ENCODE measurements around the gene NTMT1. TPM values are rescaled to one million over a fixed set of nuclear protein-coding genes. Genes with fewer than 3 reads are reported as not detected.
A peak's percentile ranks its signal among the peaks of the same experiment; 100 is the strongest.

NTMT1 gene
- total RNA-seq, 1 donor from 2014 or later, result 23.7 TPM

DNA sequence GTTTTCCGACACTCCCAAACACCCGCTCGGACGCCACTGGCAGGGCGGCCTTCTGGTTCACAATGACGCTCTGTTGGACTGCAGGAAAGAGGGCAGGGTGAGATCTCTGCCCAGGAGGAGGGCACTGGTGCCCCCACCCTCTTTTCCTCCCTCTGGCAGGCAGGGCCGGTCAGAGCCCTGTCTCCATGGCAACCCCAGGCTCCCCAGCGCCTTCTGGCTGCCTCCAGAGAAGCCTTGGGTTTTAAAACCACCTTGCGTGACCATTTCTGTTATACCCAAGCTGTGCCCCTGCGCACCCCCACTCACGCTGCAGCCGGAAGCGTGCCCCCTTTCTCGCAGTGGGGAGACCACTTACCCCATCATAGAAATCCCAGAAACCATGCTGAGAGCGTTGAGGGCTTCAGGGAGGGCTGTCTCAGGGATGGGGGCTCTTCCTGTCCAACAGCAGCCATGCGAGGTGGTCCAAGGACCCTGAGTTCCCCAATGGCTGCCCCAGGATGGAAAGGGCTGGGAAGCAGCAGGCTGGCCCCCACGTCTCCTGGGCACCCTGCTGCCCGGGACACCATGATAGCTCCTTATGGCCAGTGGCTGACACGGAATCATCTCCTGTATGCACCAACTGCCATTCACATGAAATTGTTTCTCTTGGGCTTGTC, 12.3 kb upstream of the NTMT1 start:
- DNase-seq (ENCODE audit: low read depth in 2 of 2), result no peak

DNA sequence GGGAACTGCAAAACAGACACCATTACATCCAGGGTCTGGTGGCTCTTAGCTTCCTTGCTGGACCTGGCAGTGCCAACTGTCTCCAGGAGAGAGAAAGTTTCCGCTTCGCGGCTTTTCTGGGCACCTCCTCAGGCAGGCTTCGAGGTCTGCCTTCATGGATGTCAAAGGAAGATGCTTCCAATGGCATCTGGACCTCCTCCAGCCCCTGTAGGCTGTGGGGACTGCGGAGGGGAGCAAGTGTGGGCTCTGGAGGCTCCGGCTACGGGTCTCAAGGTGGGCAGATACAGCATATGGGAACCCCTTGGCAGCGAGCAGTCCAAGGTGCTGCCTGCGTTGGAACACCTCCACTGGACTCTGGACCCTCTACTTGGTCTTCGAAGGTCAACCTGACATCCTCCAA, 11.0 kb upstream of the NTMT1 start:
- no peak for DNase-seq (ENCODE audit: low read depth in 2 of 2)

DNA sequence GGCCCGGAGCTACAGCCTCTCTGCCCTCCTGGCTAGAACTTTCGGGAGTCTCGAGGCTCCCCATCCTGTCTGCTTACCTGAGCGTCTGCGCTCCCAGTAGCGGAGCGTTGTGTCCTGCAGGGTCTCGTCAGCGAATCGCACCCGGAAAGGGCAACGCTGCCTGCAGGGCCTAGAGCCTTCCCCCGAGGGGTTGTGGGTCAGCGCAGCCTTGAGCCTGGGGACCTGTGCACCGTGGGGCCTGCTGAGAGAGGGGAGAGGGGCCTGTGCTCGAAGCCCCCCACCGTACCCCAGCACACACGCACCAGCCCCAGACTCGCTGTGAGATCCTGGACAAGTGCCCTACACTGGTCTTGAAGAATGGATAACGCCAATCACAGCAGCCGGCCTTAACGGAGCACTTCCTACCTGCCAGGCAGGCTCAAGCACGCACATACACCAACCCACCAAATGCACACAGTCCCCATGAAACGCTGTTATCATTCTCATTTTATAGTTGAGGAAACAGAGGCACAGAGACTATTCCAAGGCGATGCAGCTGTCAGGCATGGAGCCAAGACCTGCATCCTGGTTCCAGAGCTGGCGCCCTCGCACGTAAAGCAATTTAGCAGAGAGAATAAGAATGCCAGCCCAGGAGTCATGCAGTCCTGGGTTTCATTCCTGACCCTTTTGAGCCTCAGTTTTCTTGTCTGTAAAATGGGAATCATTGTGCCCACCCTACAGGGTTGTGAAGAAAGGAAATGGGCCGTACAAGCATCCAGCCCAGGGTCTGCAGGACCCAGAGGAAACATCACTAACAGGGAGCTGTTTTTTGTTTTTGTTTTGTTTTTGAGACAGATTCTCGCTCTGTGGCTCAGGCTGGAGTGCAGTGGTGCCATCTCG, 10.3 kb upstream of the NTMT1 start:
- DNase-seq (ENCODE audit: low read depth in 2 of 2), result no peak

DNA sequence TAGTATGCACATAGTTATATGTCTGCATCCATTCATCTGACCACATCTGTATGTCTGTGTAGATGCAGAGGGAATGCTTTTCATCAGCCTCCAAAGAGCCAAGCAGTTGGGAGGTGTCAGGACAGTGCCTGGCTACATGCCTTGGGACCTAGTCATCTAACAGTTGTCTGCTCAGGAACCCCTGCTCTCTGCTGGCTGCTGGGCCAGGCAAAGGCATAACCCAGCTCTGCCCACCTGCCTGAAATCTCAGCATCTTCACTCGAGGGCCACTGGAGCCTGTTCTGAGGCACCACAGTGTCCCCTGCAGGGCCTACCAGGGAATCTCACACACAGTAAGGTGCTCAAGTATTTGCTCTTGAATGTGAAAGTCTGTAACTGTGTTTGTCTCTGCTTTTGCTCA, 8.8 kb upstream of the NTMT1 start:
- DNase-seq (ENCODE audit: low read depth in 2 of 2), result peak in 1 of 2 donors; percentile 52

DNA sequence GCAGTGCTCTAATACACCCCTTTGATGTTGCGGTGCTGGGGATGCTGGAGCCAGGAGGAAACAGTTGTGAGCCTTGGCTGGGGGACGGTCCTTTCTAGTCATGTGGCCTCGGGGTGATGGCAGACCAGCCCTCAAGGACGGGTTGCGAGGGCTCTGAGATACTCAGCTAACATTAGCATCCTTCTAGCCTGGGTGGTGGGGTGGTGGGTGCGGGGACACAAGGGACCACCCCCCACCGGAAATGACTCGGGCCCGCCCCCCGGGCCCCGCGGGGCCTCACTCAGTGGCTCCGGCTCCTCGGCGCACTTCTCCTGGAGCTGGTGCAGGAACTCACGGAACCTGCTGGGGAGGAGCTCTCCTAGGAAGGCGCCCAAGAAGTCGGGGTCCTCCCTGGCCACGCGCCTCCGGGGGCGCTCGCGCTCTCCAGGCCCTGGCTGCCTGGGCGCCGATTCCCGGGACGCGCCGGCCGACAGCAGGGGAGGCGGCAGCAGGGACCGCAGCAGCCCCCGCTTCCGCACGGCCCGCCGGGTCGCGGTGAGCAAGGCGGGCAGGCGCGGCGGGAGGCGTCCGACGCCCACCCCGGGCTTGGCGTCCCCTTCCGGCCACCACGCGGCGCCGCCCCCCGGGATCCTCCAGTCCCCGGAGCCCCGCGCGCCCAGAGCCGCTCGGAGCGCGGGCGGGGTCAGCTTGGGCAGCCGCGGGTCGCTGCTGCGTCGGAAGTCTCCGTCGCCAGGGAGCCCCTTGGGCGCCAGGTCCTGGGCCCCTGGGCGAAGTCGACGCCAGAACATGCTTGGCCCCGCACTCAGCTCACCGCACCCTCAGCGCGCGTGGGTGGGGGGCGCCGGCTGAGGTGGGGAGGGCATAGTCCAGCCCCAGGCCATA, 5.9 kb upstream of the NTMT1 start:
- no peak for DNase-seq (ENCODE audit: low read depth in 2 of 2)

DNA sequence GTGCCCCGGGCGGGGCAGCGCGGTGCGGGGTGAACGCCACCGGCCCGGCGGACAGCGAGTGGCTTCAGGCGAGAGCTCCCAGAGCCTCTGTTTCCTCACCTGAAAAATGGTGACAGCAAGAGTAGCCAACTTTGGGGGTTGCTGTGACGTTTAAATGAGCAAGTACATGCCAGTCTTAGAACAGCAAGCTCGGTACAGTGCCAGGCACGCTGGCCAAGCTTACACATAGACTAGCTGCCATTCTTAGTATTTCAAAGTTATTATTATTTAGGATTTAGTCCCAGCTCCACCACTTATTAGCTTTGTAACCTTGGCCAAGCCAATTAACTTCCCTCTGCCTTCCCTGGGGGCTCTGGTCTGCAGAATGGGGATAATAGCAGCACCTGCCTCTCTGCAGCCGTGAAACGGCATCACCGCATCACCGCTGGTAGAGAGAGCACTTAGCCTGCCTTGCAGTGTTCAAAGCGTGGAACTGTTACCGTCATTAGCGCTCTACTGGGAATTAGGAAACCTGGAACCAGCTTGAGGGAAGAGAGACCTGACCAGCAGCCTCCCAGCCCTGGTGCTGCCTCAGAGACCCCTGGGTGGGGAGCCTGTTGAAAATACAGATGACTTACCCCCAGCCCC, 5.2 kb upstream of the NTMT1 start, which contains the start of gene C9orf50:
Gene C9orf50, minus strand, starts transcription at position 433 of the 627 bp plus-strand sequence. CDS start 527 bp downstream, outside the sequence.
- DNase-seq (ENCODE audit: low read depth in 2 of 2), result no peak

DNA sequence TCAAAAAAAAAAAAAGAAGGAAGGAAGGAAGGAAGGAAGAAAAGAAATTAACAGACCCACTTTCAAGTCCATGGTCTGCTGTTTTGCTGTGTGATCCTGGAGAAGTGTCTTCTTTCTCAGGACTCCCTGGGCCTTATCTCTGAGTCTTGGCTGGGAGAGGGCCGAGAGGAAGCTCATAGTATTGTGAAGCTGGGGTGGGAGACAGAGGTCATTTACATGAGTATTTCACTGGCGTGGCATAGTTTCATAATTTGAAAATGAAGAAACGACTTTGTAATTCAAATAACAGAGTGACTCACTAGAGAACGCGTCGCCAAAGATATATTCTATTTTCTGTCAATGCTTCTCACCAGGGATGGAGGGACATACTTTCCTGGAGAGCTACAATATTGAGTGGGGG, 2.6 kb upstream of the NTMT1 start:
- no peak for DNase-seq (ENCODE audit: low read depth in 2 of 2)

DNA sequence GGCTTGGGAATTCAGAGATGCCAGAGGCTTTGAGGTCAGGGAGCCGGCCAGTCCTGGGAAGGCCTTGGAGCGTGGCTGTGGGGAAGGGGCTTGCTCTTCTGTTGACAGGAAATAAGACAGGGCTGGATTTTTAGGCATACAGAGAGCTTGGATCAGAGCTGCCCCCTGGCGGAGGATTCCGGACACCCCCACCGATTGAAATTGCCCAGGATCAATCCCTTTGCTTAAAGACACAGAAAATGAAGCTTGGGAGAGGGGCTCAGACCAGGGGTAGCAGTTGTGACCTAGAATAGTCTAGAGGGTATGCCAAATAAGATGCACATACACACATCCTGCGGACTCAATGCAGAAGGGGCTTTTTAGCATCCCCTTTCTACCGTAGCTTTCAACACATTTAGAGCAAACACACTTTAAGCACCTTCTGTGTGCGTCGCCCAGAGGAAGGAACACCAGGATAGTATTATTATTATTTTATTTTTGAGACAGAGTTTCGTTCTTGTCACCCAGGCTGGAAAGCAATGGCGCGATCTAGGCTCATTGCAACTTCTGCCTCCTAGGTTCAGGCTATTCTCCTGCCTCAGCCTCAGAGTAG, 1.7 kb upstream of the NTMT1 start:
- DNase-seq (ENCODE audit: low read depth in 2 of 2), result peak in 1 of 2 donors; percentile 47

DNA sequence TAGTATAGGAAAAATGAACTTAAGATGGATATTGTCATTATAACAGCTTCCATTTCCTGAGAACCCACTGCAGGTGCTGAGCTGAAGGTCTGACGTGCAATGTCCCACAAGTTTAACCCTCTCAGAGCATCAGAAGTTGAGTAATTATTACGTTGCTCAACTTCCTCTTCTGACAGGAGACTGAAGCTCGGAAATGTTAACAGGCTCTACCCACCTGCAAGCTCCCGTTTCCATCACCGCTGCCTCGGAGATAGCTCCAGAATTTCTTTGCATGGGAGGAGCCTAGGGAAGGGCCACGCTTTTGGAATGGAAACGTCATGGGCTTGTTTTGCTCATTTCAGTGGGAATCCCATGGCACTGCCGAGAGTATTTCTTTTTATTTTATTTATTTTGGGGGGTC, 1.0 kb upstream of the NTMT1 start:
- DNase-seq (ENCODE audit: low read depth in 2 of 2), result no peak

DNA sequence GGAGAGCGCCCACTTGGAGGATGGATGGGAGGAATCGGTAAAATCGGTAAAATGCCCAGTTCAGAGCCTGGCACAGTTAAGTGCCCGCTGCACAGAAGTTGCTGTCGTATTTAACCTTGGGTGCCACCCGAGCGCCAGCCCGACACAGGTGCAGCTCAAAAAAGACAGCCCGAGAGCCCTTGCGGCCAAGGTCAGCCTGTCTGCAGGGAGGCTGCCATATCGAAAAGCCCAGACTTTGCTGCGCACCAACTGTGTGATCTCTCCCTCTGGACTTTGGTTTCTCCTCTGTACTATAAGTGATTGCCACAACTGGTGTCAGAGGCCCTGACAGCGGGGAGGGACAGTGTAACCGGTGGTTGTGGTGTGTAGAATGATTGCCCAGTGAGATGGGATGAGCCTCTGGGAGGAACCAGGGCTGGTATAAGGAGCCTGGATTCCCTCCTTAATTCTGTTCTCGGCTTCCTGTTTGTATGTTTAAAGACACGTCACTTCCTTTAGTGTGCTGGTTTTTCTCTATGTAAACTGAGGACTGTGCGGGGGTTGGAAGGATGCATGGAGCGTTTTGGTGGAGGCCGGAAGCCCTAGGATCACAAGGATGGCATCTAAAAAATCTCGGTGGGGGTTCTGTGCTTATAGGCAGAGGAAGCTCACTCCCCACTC, 792 bp downstream of the NTMT1 start:
- DNase-seq (ENCODE audit: low read depth in 2 of 2), result peak in 1 of 2 donors; percentile 28

DNA sequence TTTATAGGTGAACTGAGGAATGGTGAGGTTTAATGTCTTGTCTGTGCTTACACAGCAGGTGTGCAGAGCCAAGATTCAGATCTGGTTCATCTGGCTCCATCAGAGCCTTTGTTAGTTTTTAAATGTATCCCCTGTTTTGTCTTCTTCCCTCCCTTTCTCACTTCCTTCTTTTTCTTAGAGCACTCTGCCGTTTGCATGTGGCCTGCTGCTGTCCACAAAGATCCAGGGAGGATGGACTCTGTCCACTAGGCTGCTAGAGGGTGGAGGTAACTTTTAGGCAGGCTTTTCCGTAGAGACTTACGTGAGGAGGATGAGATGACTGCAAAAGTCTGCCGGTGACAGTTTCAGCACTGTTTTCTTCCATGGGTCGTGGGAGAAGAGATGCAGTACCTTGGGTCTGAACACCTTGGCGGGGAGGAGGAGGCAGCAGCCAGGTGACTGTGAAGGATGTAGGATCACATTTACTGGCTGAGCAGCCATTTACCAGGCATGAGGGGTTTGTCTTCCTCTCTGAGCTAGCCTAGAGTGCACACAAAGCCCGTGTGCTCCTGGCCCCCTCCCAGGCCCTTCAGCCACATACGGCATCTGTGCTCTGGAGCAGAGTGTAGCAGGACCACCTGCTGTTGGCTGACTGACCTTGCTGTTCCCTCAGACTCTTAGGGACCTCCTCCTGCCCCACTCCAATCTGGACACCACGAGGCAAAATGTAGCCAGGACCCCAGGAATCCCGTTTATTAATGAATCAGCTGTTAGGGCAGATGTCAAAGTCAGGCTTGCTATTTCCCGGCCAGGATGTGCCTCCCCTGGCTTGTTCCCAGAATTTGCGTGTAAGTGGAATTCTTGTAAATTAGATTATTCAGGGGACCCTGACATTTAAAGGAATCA, 1.8 kb downstream of the NTMT1 start:
- DNase-seq (ENCODE audit: low read depth in 2 of 2), result no peak

DNA sequence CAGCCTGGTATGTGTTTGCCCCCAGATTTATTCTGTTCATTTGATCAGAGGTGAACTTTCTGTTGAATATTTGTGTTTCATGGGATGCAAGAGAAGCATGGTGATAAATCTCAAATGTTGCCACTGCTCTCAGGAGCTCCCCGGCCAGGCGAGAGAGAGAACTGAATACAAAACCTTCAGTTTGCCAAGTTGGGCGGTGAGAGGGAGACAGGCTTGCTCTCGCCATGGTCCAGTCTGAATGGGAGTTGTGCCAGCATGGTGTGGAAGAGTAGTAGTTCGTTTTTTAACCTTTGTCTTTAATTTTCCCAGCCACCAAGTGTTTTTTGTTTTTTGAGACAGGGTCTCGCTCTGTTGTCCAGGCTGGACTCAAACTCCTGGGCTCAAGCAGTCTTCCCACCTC, 2.7 kb downstream of the NTMT1 start:
- no peak for DNase-seq (ENCODE audit: low read depth in 2 of 2)

DNA sequence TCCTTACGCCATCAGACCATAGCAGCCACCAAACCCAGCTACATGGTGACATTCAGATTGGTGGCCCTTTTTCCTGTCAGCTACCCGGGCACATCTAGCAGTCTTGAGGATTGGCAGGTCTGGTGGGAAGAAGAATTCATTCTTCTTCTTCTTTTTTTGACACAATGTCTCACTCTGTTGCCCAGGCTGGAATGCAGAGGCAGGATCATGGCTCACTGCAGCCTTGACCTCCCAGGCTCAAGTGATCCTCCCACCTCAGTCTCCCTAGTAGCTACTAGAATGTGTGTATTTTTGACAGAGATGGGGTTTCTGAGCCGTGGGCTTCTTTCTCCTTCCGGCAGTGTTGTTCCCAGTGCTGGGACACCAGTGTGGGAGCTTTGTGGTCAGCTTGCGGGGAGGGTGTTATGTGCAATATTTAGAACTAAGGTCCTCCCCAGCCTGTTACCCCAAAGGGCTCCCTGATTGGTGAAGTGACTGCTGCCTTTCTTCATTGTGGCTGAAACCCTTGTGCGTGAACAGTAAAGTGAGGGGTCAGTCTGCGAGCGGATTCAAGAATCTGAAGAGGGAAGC, 3.4 kb downstream of the NTMT1 start:
- DNase-seq (ENCODE audit: low read depth in 2 of 2), result no peak

DNA sequence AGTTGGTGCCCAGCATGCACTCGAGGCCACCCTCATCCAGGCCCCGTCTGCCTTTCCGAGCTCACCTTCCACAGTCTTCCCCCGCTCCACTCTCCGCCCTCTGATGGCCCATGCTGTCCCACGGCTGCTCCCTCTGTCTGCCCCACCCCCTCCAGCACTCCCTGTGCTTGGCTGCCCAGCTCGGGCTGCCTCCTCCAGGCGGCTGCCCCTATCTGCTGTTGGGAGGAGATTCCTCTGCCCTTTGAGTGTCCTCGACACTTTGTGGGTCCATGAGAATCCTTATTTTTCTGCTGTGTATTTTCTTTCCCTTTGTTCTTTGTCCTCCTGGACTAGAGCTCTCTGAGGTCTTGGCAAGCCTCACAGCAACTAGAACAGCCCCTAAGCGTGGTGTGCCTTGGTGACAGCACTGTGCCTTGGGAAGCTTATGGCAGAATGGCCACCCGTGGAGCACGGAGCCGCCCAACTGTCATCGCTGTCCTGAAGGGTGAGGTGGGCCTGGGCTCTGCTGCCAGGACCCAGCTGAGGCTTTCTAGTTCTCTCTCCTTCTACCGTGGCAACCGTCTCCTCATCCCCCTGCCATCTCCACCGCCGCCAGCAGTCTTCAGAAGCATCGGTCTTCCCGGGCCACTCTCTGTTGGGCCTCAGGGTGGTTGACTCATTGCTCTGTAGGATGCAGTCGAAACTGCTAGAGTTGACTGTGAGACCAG, 5.2 kb downstream of the NTMT1 start:
- DNase-seq (ENCODE audit: low read depth in 2 of 2), result no peak

DNA sequence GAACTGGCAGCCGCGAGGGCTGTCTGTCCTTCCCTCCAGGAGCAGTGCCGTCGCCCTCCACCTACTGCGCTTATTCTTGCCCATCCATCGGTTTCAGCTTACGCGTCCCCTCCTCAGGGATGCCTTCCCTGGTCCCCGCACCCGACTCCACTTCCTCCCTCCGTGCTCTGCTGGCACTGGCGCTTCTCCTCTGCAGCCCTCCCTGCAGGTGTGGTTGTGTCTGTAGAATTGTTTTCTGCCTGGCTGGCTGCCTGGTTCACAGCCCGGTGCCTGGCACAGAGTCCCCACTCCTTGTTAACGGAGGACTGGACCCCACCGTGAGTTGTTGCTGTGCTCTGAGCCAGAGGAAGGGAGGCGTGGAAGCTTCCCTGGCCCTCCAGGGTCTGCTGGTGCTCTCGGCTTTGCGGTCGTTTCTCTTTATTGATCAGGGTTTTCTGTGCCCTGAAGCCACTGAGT, 5.7 kb downstream of the NTMT1 start:
- DNase-seq (ENCODE audit: low read depth in 2 of 2), result no peak

DNA sequence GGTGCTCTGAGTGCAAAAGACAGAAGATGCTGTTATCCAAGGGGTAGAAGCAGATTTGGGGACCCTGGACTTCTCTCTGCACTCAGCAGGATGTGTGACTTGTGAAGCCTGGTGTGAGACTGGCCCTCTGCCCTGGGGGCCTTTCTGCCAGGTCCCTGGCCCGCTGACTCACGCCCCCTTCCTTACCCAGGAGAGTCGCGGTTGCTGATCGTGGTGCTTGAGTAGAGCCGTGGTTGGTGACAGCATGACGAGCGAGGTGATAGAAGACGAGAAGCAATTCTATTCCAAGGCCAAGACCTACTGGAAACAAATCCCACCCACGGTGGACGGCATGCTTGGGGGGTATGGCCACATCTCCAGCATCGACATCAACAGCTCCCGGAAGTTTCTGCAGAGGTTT, 6.5 kb downstream of the NTMT1 start:
- DNase-seq (ENCODE audit: low read depth in 2 of 2), result no peak

DNA sequence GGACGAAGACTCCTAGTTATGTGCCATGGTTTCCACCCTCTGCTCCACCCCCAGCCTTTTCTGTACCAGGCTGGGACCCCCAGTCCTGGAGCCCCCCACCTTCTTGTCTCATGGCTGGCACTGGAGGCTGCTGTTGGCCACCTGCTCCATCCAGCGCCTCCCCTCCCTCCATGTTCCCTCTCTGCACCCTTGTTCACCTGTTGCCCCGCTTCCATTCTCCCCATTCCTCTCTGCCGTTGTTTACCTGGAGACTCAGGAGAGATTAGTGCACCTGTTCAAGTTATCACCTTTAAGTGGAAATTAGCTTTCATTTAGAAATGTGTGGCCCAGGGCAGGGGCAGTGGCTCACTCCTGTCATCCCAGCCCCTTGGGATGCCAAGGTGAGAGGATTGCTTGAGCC, 7.2 kb downstream of the NTMT1 start:
- no peak for DNase-seq (ENCODE audit: low read depth in 2 of 2)

DNA sequence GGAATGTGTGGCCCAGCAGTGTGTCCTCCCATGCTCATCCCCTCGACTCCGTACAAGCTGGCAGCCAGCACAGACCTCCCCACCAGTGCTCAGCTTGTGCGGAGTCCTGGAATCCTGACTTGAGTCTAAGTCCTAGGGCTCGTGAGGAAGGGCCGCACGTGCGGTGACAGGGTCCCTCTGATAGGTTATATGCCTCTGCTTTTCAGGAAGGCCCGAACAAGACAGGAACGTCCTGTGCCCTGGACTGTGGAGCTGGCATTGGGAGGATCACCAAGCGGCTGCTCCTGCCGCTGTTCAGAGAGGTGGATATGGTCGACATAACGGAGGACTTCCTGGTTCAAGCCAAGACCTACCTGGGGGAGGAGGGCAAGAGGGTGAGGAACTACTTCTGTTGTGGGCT, 7.9 kb downstream of the NTMT1 start:
- DNase-seq (ENCODE audit: low read depth in 2 of 2), result no peak
